T follicular helper cell (primary cell): Measurements from ENCODE around the gene YPEL4.

Source experiments
- DNase-seq: peaks from one replicate; pipeline ENCODE4 v3.0.0-alpha.2; 2020; ENCODE audit warnings: low read depth

The YPEL4 gene

DNA sequence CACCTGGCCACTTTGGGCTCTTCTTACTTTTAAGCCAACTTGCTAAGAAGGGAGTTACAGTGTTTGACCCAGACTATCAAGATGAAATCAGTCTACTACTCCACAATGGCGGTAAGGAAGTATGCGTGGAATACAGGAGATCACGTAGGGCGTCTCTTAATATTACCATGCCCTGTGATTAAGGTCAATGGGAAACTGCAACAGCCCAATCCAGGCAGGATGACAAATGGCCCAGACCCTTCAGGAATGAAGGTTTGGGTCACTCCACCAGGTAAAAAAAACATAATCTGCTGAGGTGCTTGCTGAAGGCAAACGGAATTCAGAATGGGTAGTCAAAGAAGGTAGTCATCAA lies 1.0 kb upstream of the YPEL4 start:
- no peak for DNase-seq

DNA sequence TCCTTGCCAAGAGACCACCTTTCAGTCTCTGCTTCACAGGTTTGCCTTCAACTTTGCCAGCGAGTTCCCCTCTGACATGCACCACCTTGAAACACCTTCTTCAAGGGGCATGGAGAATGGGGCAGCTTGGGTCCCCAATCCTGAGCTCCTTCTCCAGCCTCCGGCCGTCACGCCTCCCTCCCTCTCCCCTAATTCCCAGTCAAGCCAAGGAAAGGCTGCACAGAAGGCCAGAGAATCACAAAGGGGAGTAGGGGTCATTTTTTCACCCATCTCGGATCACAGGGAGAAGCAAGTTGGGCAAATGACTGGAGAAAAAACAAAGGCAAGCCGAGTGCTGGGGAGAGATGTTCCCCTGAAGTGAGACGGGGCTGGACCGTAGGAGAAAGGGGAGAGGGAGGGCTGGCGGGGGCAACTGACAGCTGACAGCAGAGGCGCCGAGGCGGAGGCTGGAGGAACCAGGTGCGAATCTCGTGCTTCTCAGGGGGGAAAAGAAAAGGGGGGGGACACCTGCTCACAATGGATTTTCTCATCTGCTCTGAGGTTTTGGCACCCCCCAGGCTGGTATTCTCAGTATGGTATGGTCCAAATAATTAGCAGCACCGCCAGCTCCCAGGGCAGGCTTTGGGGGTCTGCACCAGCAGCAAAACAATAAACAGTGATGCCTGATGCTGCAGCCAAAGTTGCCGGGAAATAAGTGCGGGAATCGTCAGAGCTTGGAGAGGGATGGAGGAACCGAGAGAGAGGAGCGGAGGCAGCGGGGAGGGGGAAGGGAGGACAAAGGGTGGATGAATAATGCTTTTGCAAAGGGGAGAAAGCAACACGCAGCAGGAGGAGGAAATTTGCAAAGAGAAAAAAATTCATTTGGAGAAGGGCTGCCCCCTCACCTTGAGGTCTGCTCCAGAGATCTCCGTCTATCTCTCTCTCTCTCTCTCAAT lies 644 bp downstream of the YPEL4 start:
- DNase-seq = no peak

DNA sequence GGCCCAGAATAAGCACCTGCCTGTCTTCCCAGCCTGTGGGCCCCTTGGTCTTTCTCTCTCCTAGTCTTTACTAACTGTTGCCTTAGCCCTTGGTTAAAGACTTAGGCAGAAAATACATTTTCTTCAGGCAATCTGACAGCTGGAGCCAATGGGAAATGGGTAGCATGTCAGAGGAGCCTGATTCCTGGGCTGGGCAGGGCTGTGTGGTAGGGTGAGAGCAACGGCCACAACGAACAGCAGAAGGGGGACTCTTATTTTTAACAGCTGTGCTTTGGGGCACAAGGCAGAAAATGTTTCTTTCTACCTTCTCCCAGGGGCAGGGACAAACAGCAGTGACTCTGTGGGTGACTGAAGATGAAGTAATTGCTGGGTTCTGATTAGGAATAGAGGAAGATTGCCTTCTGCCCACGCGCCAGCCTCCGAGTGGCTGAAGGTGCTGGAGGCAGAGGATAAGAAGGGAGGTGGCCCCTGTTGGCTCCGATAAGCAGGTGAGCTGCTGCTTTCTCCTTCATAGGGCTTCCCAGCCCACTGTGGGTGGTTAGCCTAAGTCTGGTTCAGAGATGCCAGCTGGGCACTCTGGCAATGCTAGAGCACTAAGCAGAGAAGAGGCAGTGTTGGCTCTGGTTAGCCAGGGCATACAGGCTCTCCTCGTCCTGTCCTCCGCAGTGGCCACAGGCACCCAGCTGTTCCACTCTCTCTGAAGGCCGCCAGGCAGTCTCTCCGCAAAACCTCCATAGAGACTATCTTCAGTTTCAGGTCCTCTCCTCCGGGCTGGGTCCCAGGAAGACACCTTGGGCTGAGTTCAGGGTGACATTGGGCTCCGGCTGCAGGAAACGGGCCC lies 1.5 kb downstream of the YPEL4 start:
- no peak for DNase-seq

DNA sequence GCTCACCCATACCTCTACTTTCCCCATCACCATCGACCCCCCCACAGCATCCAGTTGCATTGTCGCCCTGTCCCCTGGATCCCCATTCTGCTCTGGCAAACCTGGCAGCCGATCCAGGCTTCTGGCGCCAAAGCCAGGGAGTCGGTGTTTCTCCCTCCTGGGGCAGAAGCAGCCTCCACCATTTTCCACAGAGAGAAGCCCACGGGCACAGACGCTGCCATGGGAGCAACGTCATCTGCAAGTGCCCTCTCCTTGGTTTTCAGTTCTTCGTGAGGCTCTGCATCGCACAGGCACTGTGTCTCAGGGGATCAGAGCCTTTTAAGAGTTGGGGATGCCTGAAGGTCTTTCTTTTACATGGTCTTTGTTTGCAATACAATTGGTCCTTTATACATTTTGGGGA lies 2.3 kb downstream of the YPEL4 start:
- no peak for DNase-seq

DNA sequence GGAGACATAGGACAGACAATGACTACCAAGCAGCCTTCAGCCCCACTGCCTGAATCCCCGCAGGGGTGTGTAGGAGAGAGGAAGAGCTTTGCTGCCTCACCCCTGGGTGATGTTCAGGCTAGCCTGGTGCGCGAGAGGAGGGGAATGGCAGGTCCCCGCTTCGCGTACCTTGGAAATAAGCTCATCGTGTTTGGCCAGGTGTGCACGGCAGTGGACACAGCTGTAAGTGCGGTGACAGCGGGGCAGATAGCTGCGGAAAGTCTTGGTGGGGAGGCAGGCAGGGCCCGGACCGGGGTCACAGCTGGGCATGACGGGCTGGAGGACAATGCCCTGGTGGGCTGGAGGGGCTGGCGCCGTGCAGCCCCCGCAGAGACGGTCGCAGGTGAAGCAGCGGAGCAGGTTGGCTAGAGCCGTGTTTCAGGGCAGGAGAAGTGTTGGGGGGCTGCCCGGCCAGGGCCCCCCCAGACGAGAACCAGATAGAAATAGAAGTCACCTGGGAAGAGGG lies 2.9 kb downstream of the YPEL4 start:
- no peak for DNase-seq

DNA sequence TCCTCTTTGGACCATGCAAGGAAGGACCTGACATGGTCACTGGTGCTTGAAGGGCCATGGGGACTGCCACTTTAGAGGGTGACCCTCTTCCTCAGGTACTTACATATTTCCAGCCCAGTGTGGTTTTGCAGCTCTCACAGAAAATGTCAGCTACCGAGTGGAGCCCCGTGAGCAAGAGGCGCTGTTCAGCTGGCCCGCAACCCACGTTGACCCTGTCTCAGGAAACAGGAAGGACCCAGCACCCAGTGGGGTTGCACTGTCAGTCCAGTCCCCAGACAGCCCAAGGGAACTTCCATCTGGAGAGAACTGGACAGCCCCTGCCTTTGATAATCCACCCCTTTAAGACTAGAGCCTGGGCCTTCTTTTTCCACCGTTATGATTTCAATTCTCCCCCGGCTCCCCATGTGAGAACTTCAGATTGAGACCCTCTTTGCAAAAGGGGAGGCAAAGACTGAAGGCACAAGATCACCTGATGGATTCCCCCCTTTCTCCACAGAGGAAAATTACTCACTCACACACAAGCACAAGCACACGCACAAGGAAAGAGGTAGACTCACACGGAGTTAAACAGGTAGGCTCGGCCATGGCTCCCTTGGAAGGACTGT lies 3.4 kb downstream of the YPEL4 start:
- DNase-seq = no peak

DNA sequence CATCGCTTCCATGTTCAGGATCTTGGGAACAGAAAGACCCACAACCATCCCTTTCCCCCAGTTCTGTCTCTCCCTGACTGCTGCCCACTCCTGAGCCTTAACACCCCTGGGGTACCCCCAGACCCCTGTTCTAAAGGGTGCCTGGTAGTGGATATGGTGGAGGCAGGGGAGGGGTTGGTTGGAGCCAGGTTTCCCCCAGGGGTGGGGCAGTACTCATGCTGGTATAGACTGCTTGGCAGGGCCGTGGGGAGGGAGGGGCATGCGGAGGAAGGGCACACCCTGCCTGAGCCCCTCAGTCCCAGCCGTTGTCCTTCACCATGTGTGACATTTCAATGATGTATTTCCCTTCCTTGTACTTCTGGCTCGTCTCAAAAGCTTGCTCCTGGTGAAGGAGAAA lies 4.0 kb downstream of the YPEL4 start:
- no peak for DNase-seq

DNA sequence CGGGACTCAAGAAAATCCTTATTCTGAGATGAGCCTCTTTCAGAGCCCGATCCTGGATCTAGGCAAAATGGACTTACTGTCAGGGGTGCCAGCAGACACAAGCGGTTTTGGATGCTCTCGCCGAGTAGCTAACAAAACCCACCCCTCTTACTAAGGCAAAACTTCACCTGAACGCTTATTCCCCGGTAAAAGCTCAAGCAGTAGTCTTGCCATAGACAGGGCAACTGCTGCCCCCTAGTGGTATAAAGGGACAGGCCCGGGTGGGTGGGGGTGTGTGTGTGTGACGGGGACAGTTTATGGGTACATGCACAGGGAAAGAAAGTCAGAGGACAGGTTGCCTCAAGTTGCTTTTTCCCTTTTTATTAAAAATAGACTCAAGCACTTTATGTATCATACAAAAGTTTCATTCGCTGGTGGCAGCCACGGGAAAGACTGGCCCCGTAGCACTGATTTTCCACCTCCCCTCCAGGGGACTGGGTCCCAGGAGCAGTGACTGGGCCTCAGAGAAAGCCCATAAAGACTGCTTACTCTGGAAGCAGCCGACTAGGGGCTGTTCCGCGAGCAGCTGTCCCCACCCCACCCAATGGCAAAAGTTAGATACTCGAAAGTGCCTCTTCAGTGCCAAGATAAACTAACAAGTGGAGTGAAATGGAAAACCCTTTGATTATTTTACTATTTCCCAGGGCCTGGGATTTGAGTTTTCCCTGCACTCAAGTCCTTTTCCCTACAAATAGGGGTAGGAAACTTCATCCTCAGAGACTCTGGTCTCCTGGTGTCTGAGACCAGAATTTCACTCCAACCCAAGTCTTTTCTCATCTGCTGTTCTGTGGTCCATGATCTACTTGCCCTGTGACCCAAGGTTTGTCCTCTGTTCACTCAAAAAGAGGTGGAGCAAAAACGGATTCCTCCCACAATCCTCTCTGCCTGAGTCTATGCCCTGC lies 4.7 kb downstream of the YPEL4 start:
- peak; percentile 81 for DNase-seq

DNA sequence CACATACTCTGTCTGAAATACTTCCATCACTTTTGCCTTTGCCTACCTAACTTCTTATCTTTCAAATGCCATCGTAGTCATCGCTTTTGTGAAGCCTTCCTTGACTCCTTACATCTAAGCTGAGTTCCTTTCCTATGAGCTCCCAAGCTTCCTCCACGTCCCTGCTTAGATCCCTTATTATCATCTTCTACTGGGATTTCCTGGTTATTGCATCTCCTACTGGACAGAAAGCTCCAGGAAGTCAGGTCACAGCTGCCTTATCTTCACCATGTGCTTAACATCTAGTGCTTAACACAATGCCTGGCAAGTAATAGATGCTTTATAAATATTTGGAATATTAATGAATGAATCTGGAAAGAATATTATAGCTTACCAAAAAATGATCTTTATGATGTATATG lies 5.9 kb downstream of the YPEL4 start:
- no peak for DNase-seq

DNA sequence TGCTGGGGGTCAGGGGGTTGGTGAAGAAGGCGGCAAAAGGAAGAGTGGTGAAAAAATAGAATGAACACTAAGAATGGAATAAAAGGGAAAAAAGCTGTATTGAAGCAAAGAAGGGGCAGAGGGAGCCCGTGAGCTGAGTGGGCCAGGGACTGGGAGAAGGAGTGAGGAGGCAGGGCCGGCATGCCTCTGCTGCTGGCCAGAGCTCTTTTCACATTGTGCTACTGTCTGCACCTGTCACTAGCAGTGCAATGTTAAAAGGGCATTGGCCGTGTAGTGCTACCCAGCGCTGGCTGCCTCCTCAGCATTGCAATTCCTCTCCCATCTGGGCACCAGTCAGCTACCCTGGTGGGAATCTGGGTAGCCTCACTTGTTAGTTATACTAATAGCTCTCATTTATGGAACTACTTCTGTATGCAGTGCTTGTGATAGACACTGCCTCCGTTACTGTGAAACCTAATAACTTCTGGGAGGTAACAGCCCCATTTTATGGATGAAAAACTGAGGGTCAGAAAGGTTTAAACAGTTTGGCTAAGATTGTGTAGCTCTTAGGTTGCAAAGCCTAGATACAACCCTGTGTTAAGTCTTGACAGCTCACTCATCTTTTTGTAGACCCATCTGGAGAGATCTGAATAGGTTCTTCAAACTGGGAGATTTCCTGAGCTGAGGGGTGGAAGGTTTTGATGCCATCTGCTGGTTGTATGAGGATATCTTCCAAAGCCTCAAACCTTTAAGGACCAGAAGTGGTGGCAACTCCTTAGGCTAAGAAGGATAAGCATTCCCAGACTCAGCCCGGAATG lies 8.5 kb downstream of the YPEL4 start:
- DNase-seq = no peak

DNA sequence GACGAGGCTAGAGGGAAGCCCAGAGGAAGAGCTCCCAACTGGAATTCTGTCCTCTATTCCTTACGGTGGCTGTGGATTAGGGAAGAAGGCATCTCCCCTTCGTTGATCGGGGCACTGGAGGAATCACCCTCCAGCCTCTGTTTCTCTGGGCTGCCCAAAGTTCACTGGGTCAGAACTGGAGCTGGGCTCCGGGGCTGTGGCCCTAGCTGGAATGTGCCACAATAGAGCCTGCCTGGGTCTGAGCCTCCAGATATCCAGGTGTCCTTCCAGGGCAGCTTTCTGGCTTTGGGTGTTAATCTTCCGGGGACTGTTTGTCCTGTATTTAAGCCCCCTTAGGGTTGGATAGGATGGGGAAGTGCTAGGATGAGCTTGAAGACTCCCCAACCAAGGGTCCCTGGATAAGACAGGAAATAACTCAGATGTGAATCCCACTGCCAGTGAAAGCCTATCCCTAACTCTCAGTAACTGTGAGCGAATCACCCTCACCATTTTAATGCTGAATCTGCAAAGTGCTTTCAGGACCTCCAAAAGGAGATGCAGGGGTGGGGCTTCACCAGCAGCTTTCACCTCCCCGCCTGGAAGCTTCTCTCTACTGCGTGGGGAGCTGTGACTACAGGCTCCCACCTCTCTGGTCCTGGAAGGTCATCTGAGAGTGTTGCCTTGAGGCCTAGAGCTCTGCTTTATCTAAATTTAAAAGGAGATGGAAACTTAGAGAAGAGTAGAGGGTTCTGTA lies 9.5 kb downstream of the YPEL4 start:
- DNase-seq = no peak

DNA sequence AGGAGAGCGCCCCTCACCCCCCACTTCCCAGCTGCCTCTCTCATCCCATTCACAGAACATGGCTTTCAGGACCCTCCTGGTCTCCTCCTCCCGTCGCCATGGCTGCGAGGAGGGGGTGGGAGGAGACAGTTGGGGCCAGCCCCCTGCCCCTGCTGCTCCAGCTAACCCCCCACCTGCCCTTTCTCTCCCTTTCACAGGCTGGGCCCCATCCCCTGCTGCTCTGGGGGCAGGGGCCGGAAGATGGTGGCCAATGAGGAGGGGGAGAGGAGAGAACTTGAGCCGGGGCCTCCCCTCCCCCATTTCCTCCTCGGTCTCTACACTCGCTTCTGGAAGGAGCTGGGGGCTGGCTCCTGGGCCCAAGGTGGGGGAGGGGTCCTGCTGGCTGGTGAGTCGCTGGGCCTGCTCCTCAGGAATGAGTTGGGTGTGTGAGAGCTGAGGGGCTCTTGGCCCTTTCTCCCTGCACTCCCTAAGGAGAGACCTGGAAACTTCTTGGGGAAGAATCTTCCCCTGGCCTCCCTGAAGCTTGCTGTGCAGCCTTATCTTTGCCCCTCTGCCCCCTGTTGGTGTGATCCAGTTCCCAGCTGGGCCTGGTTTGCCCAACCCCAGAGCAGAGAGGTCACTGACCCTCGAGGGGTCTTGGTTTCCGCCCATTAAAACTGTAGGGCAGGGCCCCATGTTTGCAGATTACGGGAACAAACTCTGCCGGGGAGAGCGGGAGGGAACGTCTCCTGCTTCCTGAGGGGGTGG lies 10.2 kb downstream of the YPEL4 start:
- DNase-seq = no peak

DNA sequence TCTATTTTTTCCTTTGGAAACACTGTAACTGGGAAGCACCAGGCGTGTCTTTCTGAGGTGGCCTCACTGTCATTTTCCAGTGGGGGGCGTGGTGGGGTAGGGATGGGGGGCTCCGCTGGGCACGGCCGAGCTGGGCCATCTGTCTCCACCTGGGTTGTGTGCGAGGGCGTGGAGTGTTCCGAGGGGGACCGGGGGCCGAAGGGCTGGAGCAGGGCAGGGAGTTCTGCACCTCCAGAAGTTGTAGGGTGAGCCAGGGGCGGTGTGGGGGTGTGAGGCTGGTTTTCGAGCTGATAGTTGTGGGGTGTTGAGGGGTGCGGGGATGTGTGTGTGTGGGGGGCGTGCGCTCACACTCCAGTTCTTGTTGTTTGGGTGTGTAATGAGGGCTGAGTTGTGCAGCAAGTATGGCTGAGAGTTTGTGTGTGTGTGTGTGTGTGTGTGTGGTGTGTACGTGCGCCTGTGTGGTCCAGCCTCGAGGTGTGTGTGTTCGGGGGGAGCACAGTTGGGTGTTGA lies 10.8 kb downstream of the YPEL4 start:
- DNase-seq = no peak

DNA sequence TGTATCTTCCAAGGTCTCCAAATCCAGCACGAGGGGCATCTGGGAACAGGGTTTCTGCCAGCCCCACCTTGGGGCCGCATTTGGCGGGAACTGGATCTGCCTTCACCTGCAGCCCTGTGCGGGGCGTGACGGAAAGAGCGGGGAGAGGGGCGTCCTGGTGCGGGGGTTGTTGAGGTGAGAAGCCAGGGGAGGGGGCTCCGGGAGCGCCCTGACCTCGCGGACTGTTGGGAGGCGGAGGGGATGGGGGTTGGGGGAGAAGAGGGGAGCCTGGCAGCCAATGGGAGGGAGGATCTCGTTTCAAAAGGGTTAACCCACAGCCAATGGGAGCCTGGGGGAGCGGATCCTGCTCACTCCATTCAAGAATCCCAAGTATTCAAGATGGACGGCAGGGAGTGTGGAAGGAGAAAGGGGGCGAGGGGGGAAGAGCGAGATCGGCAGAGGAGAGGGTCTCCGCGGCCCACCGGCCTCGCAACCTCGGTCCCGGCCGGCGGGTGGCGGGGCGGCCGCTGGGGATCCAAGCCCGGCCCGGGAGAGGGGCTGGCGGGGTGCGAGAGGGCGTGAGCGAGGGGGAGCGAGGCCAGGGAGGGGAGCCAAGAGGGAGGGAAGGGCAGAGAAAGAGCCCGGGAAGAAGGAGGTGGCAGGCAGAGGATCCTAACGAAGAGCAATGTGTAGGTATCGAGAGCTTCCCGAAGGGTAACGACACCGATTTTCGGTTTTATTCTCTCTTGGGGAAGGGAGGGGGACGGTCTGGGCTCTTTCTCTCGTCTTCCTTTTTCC lies 11.5 kb downstream of the YPEL4 start:
- DNase-seq = no peak

DNA sequence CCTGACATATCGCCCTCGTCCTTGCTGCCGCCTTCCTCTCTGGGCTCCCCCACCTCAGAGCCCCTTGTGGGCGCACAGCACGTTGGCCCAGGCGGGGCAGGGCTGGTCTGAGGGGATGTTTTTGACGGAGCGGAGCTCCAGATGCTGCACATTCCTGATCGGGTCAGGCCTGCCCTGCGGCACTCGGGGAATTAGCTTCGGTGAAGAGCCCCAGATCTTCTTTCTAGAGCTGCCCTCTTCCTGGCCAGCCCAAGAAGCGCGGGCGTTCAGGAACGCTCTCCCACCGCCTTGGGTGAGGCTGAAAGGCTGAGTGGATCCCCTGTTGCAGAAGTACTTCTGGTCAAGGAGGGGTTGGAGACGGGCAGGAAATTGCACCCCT lies 12.1 kb downstream of the YPEL4 start:
- no peak for DNase-seq

DNA sequence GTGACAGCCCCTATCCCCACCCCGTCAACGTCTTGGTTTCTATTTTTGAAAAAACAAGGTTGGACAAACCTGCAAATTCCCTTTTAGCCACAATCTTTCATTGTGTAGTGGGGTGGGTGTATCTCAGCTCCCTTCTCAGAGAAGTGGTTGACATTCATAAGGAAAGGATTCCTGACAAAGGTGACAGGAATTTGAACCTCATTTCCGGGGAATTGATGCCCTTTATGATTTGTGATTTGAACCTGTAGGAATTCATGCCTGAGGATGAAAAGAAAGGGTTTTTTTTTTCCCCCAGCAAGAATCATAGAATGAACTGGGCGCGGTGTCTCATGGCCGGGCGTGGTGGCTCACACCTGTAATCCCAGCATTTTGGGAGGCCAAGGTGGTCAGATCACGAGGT lies 14.5 kb downstream of the YPEL4 start:
- no peak for DNase-seq

DNA sequence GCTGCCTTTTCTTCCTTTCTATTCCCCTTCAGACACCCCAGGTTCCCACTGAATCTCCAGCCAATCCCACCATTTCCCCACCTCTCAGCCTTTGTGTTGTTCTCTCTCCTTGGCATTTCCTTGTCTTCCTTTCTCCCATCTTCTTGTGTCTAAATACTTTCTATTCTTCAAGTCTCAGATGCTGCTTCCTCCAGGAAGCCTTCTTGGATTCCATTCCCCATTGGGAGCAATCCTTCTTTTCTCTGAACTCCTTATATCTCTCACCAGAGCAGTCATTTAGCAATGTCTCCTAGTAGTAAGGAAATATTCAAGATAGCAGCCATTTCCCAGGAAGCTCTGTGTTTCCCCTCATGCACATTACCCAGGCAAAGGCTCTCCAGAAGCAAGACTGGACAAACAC lies 15.4 kb downstream of the YPEL4 start:
- no peak for DNase-seq

DNA sequence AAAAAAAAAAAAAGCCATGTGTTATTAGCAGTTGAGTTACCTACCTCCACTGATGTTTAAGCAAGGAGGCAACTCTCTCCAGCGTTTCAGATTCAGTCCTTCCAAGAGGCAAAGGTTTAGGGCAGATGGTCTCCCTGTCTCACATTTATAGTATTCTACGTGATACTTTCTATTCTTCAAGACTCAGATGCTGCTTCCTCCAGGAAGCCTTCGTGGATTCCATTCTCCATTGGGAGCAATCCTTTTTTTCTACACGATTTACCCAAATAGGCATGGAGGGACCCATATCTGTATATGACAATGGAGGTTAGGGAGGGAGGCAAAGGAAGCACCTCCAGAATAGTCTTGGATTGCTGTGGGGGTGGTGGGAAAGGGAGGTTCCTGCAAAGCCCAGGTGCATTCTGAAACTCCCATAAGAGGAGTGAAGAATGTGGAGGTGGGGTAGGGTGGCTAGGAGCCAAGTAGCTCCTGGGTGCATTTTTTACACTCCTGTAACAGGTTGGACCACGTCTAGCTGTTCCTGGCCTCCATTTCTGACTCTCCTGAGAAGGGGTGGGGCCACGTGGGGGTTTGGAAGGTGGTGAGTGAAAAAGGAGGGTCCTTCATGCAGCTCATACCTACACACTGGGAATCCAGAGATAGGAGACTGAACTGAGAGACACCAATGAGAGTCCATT lies 16.2 kb downstream of the YPEL4 start:
- no peak for DNase-seq
